Osteocyte (in vitro differentiated cells): Measurements from ENCODE around the gene WDR82. TPM values are rescaled to one million over a fixed set of nuclear protein-coding genes. Genes with fewer than 3 reads are reported as not detected.

Source experiments
- DNase-seq: peaks from one replicate; pipeline ENCODE4 v3.0.0; 2021; ENCODE audit warnings: mixed read lengths; ENCODE audit not compliant: unreplicated experiment; ENCODE audit errors: extremely low spot score
- H3K27ac Mint-ChIP-seq: one replicate; pipeline ENCODE4 v1.8.0; 2021; ENCODE audit warnings: mild to moderate bottlenecking, mixed read lengths; ENCODE audit not compliant: unreplicated experiment
- H3K27me3 Mint-ChIP-seq: one replicate; pipeline ENCODE4 v1.8.0; 2021; ENCODE audit warnings: mixed read lengths; ENCODE audit not compliant: unreplicated experiment
- H3K36me3 Mint-ChIP-seq: one replicate; pipeline ENCODE4 v1.8.0; 2021; ENCODE audit warnings: mixed read lengths; ENCODE audit not compliant: unreplicated experiment
- H3K4me1 Mint-ChIP-seq: one replicate; pipeline ENCODE4 v1.8.0; 2021; ENCODE audit warnings: mixed read lengths; ENCODE audit not compliant: unreplicated experiment
- H3K4me3 Mint-ChIP-seq: one replicate; pipeline ENCODE4 v1.8.0; 2021; ENCODE audit warnings: mild to moderate bottlenecking, moderate library complexity, mixed read lengths; ENCODE audit not compliant: unreplicated experiment
- H3K9me3 Mint-ChIP-seq: one replicate; pipeline ENCODE4 v1.8.0; 2021; ENCODE audit warnings: mixed read lengths; ENCODE audit not compliant: unreplicated experiment
- total RNA-seq: library from RNA; stranded (reverse); gene quantifications from 2 replicates; pipeline ENCODE4 v1.2.1, GENCODE V29; 2021
- TF ChIP-seq, protein P1 (sequence below): fragments of 200-600 bp; sonication (generic); IDR thresholded peaks from 2 replicates; pipeline ENCODE4 v1.5.0; 2021; ENCODE audit warnings: antibody characterized with exemption, mild to moderate bottlenecking, moderate library complexity

Gene WDR82
- total RNA-seq, 1 donor from 2014 or later = 76.7 TPM

DNA sequence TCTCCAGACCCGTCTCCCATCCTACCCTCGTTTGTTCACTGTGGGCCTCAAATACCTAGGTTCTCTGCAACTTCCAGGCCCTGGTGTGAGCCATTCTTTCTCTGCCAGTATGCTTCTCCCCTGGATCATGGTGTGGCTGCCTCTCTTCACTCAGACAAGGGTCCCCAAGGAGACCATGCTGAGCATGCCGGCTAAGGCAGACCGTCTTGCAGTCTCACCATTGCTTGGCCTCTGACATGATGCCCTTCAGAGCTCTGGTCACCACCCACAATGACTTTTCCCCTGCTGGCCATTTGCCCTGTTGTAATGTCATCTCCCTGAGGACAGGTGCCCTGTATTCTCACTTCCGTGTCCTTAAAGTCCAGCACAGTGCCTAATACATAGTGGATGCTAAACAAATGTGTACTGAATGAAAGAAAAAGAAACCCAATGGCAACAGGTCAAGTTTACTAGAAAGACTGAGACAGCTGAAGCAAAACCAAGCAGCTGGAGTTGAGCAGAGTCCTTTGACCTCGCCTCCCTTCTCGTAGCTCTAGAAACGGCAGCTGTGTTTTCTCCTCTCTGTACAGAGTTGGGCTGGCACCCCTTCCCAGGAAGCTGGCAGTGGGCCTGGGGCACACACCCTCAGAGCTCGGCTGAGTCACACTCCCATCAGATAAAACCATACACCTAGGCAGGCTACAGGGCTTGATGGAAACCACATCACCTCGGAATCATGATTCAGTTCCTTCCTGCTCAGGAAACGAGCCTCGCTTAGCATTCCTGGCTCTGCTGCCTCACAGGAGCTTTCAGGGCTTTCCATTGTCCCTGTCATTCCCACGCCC, 61.7 kb downstream of the WDR82 start:
- H3K27ac Mint-ChIP-seq = peak overlapping the region; percentile 28
- H3K4me3 Mint-ChIP-seq = no peak overlapping the region
- H3K9me3 Mint-ChIP-seq = no peaks in the 10 kb centered on the region
- H3K4me1 Mint-ChIP-seq = peaks cover 11% of the 10 kb centered on the region
- peaks cover 34% of the 10 kb centered on the region for H3K36me3 Mint-ChIP-seq
- DNase-seq = no peak
- H3K27me3 Mint-ChIP-seq = no peaks in the 10 kb centered on the region
- TF ChIP-seq, protein P1, sequence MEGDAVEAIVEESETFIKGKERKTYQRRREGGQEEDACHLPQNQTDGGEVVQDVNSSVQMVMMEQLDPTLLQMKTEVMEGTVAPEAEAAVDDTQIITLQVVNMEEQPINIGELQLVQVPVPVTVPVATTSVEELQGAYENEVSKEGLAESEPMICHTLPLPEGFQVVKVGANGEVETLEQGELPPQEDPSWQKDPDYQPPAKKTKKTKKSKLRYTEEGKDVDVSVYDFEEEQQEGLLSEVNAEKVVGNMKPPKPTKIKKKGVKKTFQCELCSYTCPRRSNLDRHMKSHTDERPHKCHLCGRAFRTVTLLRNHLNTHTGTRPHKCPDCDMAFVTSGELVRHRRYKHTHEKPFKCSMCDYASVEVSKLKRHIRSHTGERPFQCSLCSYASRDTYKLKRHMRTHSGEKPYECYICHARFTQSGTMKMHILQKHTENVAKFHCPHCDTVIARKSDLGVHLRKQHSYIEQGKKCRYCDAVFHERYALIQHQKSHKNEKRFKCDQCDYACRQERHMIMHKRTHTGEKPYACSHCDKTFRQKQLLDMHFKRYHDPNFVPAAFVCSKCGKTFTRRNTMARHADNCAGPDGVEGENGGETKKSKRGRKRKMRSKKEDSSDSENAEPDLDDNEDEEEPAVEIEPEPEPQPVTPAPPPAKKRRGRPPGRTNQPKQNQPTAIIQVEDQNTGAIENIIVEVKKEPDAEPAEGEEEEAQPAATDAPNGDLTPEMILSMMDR = no peak

DNA sequence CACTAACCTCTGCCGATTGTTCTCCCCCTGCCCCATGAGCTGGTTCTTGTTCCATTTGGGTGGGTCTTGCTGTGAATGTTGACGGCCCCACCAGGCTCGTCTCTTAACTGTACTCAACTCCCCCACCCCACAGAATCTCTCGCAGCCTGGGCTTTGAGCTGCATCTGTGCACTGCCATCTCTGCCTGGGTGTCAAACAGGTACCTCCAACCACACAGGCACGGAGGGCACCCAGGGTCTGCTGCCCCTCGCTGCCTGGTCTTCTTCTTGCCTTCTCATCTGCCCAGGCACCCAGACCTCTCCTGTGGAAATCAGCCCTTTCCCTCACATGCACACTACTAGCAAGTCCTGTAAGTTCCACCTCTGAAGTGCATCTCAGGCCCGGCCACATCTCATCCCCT, 63.1 kb downstream of the WDR82 start:
- H3K4me3 Mint-ChIP-seq = no peak overlapping the region
- no peak overlapping the region for H3K27ac Mint-ChIP-seq

DNA sequence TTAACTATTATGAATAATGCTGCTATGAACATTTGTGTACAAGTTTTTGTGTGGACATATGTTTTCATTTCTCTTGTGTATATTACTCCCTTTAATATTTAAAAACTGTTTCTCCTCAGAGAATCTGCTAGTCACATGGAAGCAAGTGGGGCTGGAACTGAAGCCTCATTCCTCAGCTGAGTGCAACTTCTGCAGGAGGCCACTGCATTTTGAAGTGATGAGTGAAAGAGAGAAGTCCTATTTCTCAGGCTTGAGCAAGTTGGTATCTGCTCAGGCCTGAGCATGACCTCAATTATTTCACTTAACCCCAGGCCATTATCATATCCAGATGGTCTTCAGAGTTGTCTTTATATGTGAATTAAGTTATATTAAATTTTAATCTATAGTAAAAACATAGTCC, 64.5 kb downstream of the WDR82 start:
- TF ChIP-seq, protein P1 = no peak
- Mint-ChIP-seq H3K9me3 (no peaks in the 10 kb centered on the region), H3K4me1 (peaks cover 10% of the 10 kb centered on the region), H3K27ac (no peak overlapping the region), H3K36me3 (peaks cover 57% of the 10 kb centered on the region), H3K27me3 (no peaks in the 10 kb centered on the region), H3K4me3 (no peak overlapping the region)
- no peak for DNase-seq

More for the DNA sequence above, 63.1 kb downstream of the WDR82 start:
- H3K4me1 Mint-ChIP-seq = peaks cover 10% of the 10 kb centered on the region
- no peaks in the 10 kb centered on the region for H3K9me3 Mint-ChIP-seq
- H3K27me3 Mint-ChIP-seq = no peaks in the 10 kb centered on the region
- DNase-seq = no peak
- peaks cover 45% of the 10 kb centered on the region for H3K36me3 Mint-ChIP-seq
- TF ChIP-seq, protein P1 = no peak

DNA sequence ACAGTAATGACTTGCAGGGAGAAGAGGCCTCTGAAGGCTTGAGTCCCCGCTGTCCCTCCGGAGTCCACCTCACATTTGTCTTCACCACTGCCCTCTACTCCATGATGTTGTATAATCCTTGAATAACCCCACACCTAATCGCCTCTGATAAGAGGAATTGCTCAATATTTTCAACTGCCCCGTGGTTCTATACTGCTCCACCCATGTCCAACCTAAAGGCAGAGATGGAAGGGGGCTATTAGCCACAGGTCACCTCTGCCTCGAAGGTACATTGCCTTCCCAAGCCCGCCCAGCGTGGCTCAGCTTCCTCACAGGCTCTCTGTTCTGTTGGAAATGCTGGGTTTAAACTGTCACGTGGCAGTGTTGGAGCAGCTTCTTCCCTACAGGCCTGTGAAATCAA, 65.4 kb downstream of the WDR82 start:
- no peaks in the 10 kb centered on the region for H3K27me3 Mint-ChIP-seq
- TF ChIP-seq, protein P1 = no peak
- H3K9me3 Mint-ChIP-seq = no peaks in the 10 kb centered on the region
- no peak for DNase-seq
- H3K36me3 Mint-ChIP-seq = peaks cover 64% of the 10 kb centered on the region
- H3K4me3 Mint-ChIP-seq = no peak overlapping the region
- no peak overlapping the region for H3K27ac Mint-ChIP-seq
- peaks cover 10% of the 10 kb centered on the region for H3K4me1 Mint-ChIP-seq

DNA sequence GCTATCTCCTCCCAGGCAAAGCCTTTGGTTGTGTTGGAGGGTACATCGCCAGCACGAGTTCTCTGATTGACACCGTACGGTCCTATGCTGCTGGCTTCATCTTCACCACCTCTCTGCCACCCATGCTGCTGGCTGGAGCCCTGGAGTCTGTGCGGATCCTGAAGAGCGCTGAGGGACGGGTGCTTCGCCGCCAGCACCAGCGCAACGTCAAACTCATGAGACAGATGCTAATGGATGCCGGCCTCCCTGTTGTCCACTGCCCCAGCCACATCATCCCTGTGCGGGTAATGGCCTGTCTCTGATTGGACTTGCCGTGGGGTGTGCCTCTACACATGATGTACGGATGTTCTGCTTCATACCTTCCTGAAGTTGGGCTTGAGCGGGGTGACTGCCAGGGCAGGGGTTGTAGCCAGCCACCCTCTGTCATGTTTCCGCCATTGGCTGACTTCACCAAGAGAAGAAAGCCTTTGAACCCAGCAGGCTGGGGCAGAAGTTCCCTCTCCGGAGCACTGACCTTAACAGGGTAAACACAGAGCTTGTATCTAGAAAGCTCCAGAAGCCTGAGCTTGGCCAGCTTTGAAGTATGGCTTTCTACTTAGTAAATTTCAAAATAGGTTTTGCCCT, 67.1 kb downstream of the WDR82 start:
- DNase-seq = no peak
- Mint-ChIP-seq H3K4me1 (peaks cover 3% of the 10 kb centered on the region), H3K36me3 (peaks cover 75% of the 10 kb centered on the region), H3K9me3 (no peaks in the 10 kb centered on the region), H3K4me3 (no peak overlapping the region), H3K27ac (no peak overlapping the region), H3K27me3 (no peaks in the 10 kb centered on the region)
- TF ChIP-seq, protein P1 = no peak
